Activated CD4-positive, alpha-beta memory T cell treated with anti-CD3 and anti-CD28 coated beads for 36 hours (primary cell): ENCODE measurements around the gene ANXA1. TPM values are rescaled to one million over a fixed set of nuclear protein-coding genes. Genes with fewer than 3 reads are reported as not detected.
"Not testable (repeated sequence)": the region's sequence is repeated elsewhere in the genome, so short reads cannot be mapped to it uniquely, and the experiment has no call there.

Source experiments
- CTCF ChIA-PET: fragments of 350-600 bp; sonication (Branson Sonifier 250); formaldehyde crosslinking; loops from one replicate; lab custom pipeline; 2021; ENCODE audit warnings: antibody characterized with exemption, inconsistent platforms; lab: Charles Lee
- POLR2A ChIA-PET: fragments of 350-600 bp; sonication (Branson Sonifier 250); formaldehyde crosslinking; loops from one replicate; lab custom pipeline; 2021; ENCODE audit warnings: antibody characterized with exemption; lab: Charles Lee
- DNase-seq: peaks from one replicate; pipeline ENCODE4 v3.0.0-alpha.2; 2020
- H3K27ac Mint-ChIP-seq: one replicate; pipeline ENCODE4 v1.8.0; 2021; ENCODE audit warnings: mixed read lengths
- H3K27me3 Mint-ChIP-seq: one replicate; pipeline ENCODE4 v1.8.0; 2021; ENCODE audit warnings: mixed read lengths
- H3K36me3 Mint-ChIP-seq: one replicate; pipeline ENCODE4 v1.8.0; 2021; ENCODE audit warnings: mixed read lengths
- H3K4me1 Mint-ChIP-seq: one replicate; pipeline ENCODE4 v1.8.0; 2021; ENCODE audit warnings: low read depth, mixed read lengths
- H3K4me3 Mint-ChIP-seq: one replicate; pipeline ENCODE4 v1.8.0; 2021; ENCODE audit warnings: mild to moderate bottlenecking, mixed read lengths
- H3K9me3 Mint-ChIP-seq: one replicate; pipeline ENCODE4 v1.8.0; 2021; ENCODE audit warnings: mixed read lengths
- intact Hi-C: fragments of 100-400 bp; cut with micrococcal nuclease; formaldehyde crosslinking; loops from one replicate; pipeline ENCODE4 v1.15.1; 2023
- total RNA-seq, 2 experiments: library from RNA; stranded (reverse); gene quantifications; one replicate each; pipeline ENCODE4 v1.2.3, GENCODE V29; 2021

The ANXA1 gene
- total RNA-seq, 2 experiments from 2014 or later, result 67.7 to 67.9 TPM

DNA sequence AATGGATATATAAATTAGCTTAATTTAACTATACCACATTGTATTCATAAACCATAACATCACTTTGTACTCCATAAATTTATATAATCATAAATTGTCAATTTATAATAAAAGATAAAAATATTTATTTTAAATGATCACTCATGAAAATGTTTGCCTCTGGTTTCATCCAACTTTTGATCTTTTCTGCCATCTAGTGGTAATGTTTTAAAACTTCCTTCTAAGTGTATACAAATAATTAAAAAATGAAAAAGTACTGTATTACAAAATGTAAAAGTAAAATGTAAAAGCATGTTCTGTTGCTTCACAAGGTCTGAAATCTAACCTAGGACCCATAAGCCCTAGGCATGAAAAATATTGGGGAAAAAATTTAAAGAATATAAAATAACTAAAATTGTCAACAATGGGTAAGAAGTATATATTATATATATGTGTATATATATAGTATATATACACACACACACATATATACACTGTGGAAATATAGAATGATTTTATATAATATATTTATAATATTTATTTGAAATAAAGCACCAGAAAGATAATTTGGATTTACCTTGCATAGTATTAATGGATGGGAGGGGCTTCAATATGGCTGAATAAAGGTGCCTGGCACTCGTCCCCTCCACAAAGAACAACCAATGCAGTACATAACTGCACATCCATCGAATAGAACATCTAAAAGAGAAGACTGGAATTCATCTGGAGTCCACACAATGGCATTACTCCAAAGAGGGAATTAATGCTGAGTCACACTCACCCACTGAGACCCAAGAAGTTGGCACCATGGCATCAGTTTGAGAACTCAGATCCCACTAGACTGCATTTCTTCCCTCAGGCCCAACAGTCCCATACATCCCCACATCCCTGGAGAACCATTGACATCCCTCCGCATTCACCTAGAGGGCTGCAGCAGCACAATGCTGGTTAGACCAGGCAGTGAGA is 32.5 kb downstream of the ANXA1 start:
- no peaks in the 10 kb centered on the region for H3K36me3 Mint-ChIP-seq
- no peak overlapping the region for H3K27ac Mint-ChIP-seq
- no peaks in the 10 kb centered on the region for H3K9me3 Mint-ChIP-seq
- no peak overlapping the region for H3K4me3 Mint-ChIP-seq
- H3K4me1 Mint-ChIP-seq, result peaks cover 2% of the 10 kb centered on the region
- DNase-seq, result no peak
- intact Hi-C loops, result loop anchor here (1.0 to 5.0 kb wide), 3 partner anchors 77 to 892 kb away; no protein-coding TSS in a partner anchor
- ChIA-PET POLR2A (no interaction called here), CTCF (interaction anchor here (0.7 to 8.3 kb wide), 9 partner anchors 29 to 105 kb away, joined by 3 to 204 read pairs (median 4); no protein-coding TSS in a partner anchor)
- H3K27me3 Mint-ChIP-seq, result peaks cover 5% of the 10 kb centered on the region

- POLR2A ChIA-PET, H3K4me3 Mint-ChIP-seq, intact Hi-C loops, DNase-seq, H3K27me3 Mint-ChIP-seq, H3K27ac Mint-ChIP-seq, H3K4me1 Mint-ChIP-seq, CTCF ChIA-PET, H3K36me3 Mint-ChIP-seq, H3K9me3 Mint-ChIP-seq: not testable (repeated sequence)
Observed at GRCh38 chr9:73191109-73191508, 39.4 kb downstream of the ANXA1 start.

GRCh38 chr9:73194284-73194683 is 42.6 kb downstream of the ANXA1 start:
- Mint-ChIP-seq H3K4me3 (no peak overlapping the region), H3K4me1 (no peaks in the 10 kb centered on the region), H3K9me3 (no peaks in the 10 kb centered on the region), H3K36me3 (no peaks in the 10 kb centered on the region), H3K27ac (no peak overlapping the region), H3K27me3 (peaks cover 11% of the 10 kb centered on the region)
- CTCF ChIA-PET, result no interaction called here
- no peak for DNase-seq
- intact Hi-C loops, result no loop called here
- POLR2A ChIA-PET, result no interaction called here

GRCh38 chr9:73199448-73199847 is 47.8 kb downstream of the ANXA1 start:
- CTCF ChIA-PET, result interaction anchor here (1.0 to 2.4 kb wide), 4 partner anchors 11 to 1373 kb away, joined by 4 to 22 read pairs (median 8); no protein-coding TSS in a partner anchor
- H3K27me3 Mint-ChIP-seq, result peaks cover 20% of the 10 kb centered on the region

DNA sequence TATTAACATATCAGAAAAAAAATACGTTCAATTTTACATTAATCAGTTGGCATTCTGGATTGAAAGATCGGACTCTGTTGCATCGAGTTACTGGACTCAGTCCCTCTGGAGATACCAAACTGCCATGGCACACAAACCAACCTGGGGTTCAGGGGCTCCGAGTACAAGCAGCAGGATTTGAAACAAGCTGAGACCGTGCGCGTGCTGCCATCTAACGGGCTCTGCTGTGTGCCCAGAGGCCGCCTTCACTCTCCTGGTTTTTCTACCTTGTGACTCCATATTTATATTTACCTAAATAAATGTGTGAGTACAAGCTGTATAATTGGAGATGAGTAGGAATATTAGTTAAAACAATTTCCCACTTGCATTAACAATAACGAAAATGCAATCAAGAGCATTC is 48.2 kb downstream of the ANXA1 start:
- H3K36me3 Mint-ChIP-seq, result no peaks in the 10 kb centered on the region
- no peak overlapping the region for H3K27ac Mint-ChIP-seq
- DNase-seq, result peak; percentile 24
- CTCF ChIA-PET, result interaction anchor here (0.6 to 2.4 kb wide), 9 partner anchors 10 to 1373 kb away, joined by 3 to 22 read pairs (median 4); no protein-coding TSS in a partner anchor
- POLR2A ChIA-PET, result no interaction called here
- H3K4me3 Mint-ChIP-seq, result no peak overlapping the region
- H3K4me1 Mint-ChIP-seq, result no peaks in the 10 kb centered on the region
- H3K27me3 Mint-ChIP-seq, result peaks cover 20% of the 10 kb centered on the region
- intact Hi-C loops, result loop anchor here (2.0 to 10.0 kb wide), 3 partner anchors 1179 to 1545 kb away; no protein-coding TSS in a partner anchor
- H3K9me3 Mint-ChIP-seq, result no peaks in the 10 kb centered on the region

More at GRCh38 chr9:73199448-73199847, 47.8 kb downstream of the ANXA1 start:
- POLR2A ChIA-PET, result no interaction called here
- DNase-seq, result no peak
- no peak overlapping the region for H3K4me3 Mint-ChIP-seq
- H3K36me3 Mint-ChIP-seq, result no peaks in the 10 kb centered on the region
- no peaks in the 10 kb centered on the region for H3K9me3 Mint-ChIP-seq
- intact Hi-C loops, result no loop called here
- H3K4me1 Mint-ChIP-seq, result no peaks in the 10 kb centered on the region
- H3K27ac Mint-ChIP-seq, result no peak overlapping the region

DNA sequence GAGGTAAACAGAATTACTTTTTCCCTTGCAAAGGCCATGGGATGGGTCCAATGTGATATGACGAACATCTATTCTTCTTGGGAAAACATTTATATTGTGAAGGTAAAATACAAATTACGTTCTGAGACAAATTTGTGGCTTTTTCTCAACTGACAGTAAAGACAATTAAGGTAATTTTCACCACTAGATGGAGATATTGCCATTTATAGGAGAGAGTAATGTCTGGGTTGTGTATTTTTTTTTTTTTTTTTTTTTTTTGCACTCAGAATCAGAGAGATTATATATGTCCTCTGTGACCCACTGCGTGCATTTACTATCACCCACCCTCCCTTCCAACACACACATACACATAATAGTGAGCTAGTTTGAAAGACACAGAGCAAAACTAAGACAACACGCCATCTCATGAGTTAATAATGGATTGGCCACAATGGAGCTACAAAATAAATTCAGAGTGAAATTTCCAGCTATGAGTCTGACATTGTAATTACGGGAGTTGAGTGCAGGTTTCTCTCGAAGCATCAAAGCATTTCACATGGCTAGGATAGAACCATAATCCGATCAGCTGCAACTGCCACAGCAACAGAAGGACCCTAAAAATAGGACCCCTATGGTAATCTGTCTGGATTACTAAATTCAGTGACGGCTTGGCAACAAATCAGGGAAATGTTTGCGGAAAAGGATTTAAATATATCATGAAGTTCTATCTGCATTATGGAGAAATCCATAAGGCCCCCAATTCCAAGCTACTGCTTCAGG is 49.2 kb downstream of the ANXA1 start:
- Mint-ChIP-seq H3K27me3 (peaks cover 19% of the 10 kb centered on the region), H3K4me3 (no peak overlapping the region), H3K27ac (no peak overlapping the region), H3K36me3 (no peaks in the 10 kb centered on the region), H3K4me1 (no peaks in the 10 kb centered on the region), H3K9me3 (no peaks in the 10 kb centered on the region)
- DNase-seq, result no peak
- intact Hi-C loops, result loop anchor here (2.0 to 10.0 kb wide), 3 partner anchors 1178 to 1544 kb away; no protein-coding TSS in a partner anchor
- ChIA-PET POLR2A (no interaction called here), CTCF (interaction anchor here (0.6 to 2.4 kb wide), 16 partner anchors 10 to 1375 kb away, joined by 3 to 22 read pairs (median 4); no protein-coding TSS in a partner anchor)

DNA sequence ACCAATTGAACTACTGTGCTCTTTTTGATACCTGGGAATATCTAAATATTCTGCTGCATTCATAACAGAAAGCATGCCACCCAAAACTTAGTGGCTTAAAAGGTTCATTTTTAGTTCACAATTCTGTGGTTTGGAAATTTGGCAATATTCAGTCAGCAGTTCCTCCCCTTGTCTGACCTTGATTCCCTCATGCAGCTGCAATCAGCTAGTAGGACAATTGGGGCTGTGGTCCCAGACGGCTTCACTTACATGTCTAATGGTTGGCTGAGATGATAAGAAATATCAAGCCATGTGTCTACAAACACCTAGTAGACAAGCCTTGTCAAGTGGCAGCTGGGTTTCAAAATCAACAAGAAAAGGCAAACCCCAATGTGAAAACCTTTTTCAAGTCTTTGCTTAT is 51.3 kb downstream of the ANXA1 start:
- no peaks in the 10 kb centered on the region for H3K9me3 Mint-ChIP-seq
- H3K36me3 Mint-ChIP-seq, result no peaks in the 10 kb centered on the region
- no peak overlapping the region for H3K27ac Mint-ChIP-seq
- peaks cover 13% of the 10 kb centered on the region for H3K27me3 Mint-ChIP-seq
- no peak overlapping the region for H3K4me3 Mint-ChIP-seq
- intact Hi-C loops, result loop anchor here (10.0 kb wide), 1 partner anchor 1542 kb away; no protein-coding TSS in a partner anchor
- CTCF ChIA-PET, result no interaction called here
- POLR2A ChIA-PET, result no interaction called here
- no peaks in the 10 kb centered on the region for H3K4me1 Mint-ChIP-seq
- no peak for DNase-seq

DNA sequence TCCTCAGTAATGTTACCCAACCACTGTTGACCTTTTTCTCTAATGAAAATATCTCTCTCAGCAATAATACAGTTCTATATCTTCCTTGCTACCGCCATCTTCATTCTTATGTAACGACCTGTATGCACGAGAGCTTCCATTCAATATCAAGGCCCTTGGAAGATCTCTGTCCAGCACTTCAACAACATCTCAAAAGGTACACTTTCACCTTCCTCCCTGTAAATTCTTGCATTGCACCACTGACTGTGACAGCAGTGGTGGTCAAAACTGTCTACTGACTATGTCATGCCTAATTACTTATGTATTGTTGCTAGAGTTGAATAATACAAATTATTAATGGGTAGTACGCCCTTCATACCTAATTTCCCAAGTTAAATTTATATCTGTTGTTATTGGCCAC is 53.3 kb downstream of the ANXA1 start:
- Mint-ChIP-seq H3K4me1 (no peaks in the 10 kb centered on the region), H3K9me3 (no peaks in the 10 kb centered on the region), H3K4me3 (no peak overlapping the region), H3K27ac (no peak overlapping the region), H3K27me3 (peaks cover 3% of the 10 kb centered on the region), H3K36me3 (no peaks in the 10 kb centered on the region)
- intact Hi-C loops, result loop anchor here (10.0 kb wide), 1 partner anchor 1540 kb away; no protein-coding TSS in a partner anchor
- no peak for DNase-seq
- ChIA-PET CTCF (no interaction called here), POLR2A (no interaction called here)

DNA sequence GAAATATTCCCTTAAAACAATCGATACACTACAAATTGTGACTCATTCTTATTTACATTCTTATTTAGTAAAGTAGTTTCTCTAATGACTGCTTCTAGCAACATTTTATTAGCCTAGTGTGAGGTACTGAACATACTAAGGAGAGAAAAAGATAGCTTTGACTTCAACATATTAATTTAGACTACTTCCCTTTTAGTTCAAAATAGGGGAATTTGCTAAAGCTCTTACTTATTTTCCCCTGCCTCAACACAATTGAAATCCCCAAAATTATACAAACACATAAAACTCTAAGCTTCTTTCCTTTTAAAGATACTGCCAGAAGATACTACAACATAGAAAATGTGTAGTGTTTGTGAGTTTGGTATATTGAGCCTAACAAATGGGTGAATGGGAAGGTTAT is 55.2 kb downstream of the ANXA1 start:
- DNase-seq, result no peak
- H3K4me1 Mint-ChIP-seq, result no peaks in the 10 kb centered on the region
- CTCF ChIA-PET, result no interaction called here
- H3K27me3 Mint-ChIP-seq, result no peaks in the 10 kb centered on the region
- intact Hi-C loops, result loop anchor here (10.0 kb wide), 1 partner anchor 1538 kb away; no protein-coding TSS in a partner anchor
- H3K9me3 Mint-ChIP-seq, result no peaks in the 10 kb centered on the region
- no peak overlapping the region for H3K4me3 Mint-ChIP-seq
- H3K27ac Mint-ChIP-seq, result no peak overlapping the region
- H3K36me3 Mint-ChIP-seq, result no peaks in the 10 kb centered on the region
- POLR2A ChIA-PET, result no interaction called here

DNA sequence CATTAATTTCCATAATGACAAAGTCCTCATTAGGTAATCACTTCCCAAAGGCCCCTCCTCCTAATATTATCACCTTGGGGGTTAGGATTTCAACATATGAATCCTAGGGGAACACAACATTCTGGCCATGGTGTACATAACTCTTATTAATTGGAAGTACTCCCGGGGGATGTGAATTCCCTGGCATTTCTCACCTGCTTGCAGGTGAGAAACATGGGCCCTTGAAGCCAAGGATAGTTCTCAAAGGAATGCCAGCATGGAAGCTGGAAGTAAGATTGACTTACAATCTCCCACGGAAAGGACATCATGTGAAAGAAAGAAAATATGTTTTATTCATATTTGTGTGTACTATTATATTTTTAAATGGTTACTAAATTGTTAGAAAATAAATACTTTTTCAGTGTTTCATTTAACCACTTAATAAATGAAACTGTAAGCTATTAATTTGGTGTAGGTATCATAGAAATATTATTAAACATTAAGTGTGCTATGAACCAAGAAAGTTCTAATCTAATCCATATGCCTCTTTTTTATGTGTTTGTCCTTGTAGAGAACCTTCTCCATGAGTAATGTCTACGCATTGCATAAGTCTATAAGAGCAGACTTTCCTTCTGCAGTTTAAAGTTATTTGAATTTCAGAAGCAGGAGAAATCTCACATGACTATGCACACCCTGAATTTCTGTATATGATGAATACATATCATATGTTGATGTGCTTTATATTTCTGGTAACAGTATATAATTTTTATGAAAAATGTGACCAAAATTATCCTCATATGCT is 59.4 kb downstream of the ANXA1 start:
- POLR2A ChIA-PET, result no interaction called here
- no peak overlapping the region for H3K27ac Mint-ChIP-seq
- peaks cover 5% of the 10 kb centered on the region for H3K4me1 Mint-ChIP-seq
- H3K36me3 Mint-ChIP-seq, result no peaks in the 10 kb centered on the region
- peaks cover 5% of the 10 kb centered on the region for H3K27me3 Mint-ChIP-seq
- intact Hi-C loops, result no loop called here
- DNase-seq, result no peak
- H3K9me3 Mint-ChIP-seq, result no peaks in the 10 kb centered on the region
- H3K4me3 Mint-ChIP-seq, result no peak overlapping the region
- CTCF ChIA-PET, result interaction anchor here (0.6 to 3.7 kb wide), 2 partner anchors 10 to 828 kb away, joined by 3 to 22 read pairs; no protein-coding TSS in a partner anchor

DNA sequence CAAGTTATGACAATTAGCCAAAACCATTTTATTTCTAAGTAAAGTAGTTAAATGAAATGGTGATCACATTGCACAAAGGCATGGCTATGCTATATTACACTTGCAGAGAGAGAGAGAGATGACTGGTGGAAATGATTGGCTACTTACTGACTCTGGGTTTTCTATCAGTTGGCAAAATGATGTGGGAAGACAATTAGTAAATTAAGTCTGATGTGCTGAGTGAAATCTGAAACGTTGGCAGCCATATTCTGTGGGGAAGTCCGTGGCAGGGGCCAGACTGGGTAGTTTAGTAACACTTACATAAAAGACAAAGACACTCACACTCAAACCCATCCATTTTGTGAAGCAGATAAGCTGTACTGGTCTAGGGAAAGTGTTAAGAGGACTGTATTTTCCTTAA is 61.6 kb downstream of the ANXA1 start:
- ChIA-PET POLR2A (no interaction called here), CTCF (interaction anchor here (1.3 kb wide), 1 partner anchor 106 kb away, joined by 5 read pairs; no protein-coding TSS in a partner anchor)
- peak; percentile 34 for DNase-seq
- Mint-ChIP-seq H3K27ac (no peak overlapping the region), H3K27me3 (peaks cover 12% of the 10 kb centered on the region), H3K36me3 (no peaks in the 10 kb centered on the region), H3K4me1 (peaks cover 8% of the 10 kb centered on the region), H3K9me3 (no peaks in the 10 kb centered on the region), H3K4me3 (no peak overlapping the region)
- intact Hi-C loops, result no loop called here
